Heart left ventricle (tissue), 16 donors: Measurements from ENCODE around the gene MARCHF10. TPM values are rescaled to one million over a fixed set of nuclear protein-coding genes. Genes with fewer than 3 reads are reported as not detected.
"Not testable (repeated sequence)": the region's sequence is repeated elsewhere in the genome, so short reads cannot be mapped to it uniquely, and the experiment has no call there.

ENCODE experiments used
- ATAC-seq, 4 donors: fragments of 200-7000 bp; cut with Tn5 transposase; one replicate each; pipeline ENCODE4 v1.9.1; 2020 to 2022; ENCODE audit warnings: moderate library complexity in 4 of 4, mild to moderate bottlenecking in 3 of 4, moderate number of reproducible peaks in 1 of 4
- DNase-seq, 5 donors: peaks; one replicate each; pipeline ENCODE4 v3.0.0-alpha.2; 2020
- H3K27ac ChIP-seq, 12 donors: fragments of 200-600 bp; sonication (generic) in 4 of 12; one replicate each; pipeline versions ENCODE4 v1.5.0 to v1.8.0; 2016 to 2022; ENCODE audit warnings: mild to moderate bottlenecking in 2 of 12
- H3K27me3 ChIP-seq, 9 donors: fragments of 200-600 bp; sonication (generic) in 2 of 9; one replicate each; pipeline versions ENCODE4 v1.5.1 to v1.8.0; 2016 to 2022; ENCODE audit warnings: mild to moderate bottlenecking in 3 of 9
- H3K36me3 ChIP-seq, 9 donors: fragments of 200-600 bp; sonication (generic) in 2 of 9; one replicate each; pipeline versions ENCODE4 v1.5.0 to v1.8.0; 2018 to 2022; ENCODE audit warnings: mild to moderate bottlenecking in 2 of 9
- H3K4me1 ChIP-seq, 12 donors: fragments of 200-600 bp; sonication (generic) in 4 of 12; one replicate each; pipeline versions ENCODE4 v1.5.0 to v1.8.0; 2016 to 2022; ENCODE audit warnings: mild to moderate bottlenecking in 3 of 12
- H3K4me3 ChIP-seq, 12 donors: fragments of 200-600 bp; sonication (generic) in 4 of 12; one replicate each; pipeline versions ENCODE4 v1.5.0 to v1.8.0; 2017 to 2022; ENCODE audit warnings: mild to moderate bottlenecking in 9 of 12, moderate library complexity in 4 of 12
- H3K9me3 ChIP-seq, 12 donors: fragments of 200-600 bp; sonication (generic) in 4 of 12; one replicate each; pipeline versions ENCODE4 v1.5.0 to v1.8.0; 2016 to 2022; ENCODE audit warnings: mild to moderate bottlenecking in 1 of 12
- POLR2A ChIP-seq, 2 donors: fragments of 450-650 bp; IDR thresholded peaks; one replicate each; pipeline ENCODE4 v1.6.1; 2017; ENCODE audit warnings: antibody characterized with exemption in 2 of 2, mild to moderate bottlenecking in 2 of 2, moderate library complexity in 2 of 2
- WGBS, 4 donors: extraction: QIAGEN DNeasy Blood & Tissue Kit in 2 of 4; methylation state at CpG; one replicate each; pipeline versions ENCODE4 v1.1.5 to v1.1.7; 2013 to 2018; 5-methylcytosine and 5-hydroxymethylcytosine counted together
- intact Hi-C, 10 donors: fragments of 100-400 bp; cut with DNase I; formaldehyde crosslinking; loops; one replicate each; pipeline versions ENCODE4 v1.11.1 to v1.14.2; 2022
- polyA plus RNA-seq, 2 donors: library from polyadenylated mRNA; stranded (reverse); fragments of 200-250 nt; gene quantifications; one replicate each; pipeline ENCODE4 v1.2.3, GENCODE V29; 2013
- total RNA-seq, 9 donors: library from RNA; depleted of rRNA in 2 of 9; stranded (reverse); fragments of >200 nt in 2 of 9; fragmentation: NEBNext Ultra II Directional in 3 of 9; extraction: Animal tissue kit (Norgen Biotek cat#: 25700) in 3 of 9; gene quantifications; one replicate each; pipeline versions ENCODE4 v1.1.0 to v1.2.4, GENCODE V29; 2016 to 2023
- TF ChIP-seq, protein P1 (sequence below), 12 donors: fragments of 200-600 bp; sonication (generic) in 4 of 12; IDR thresholded peaks; one replicate each; pipeline versions ENCODE4 v1.5.0 to v1.8.0; 2018 to 2022; ENCODE audit warnings: antibody characterized with exemption in 12 of 12, mild to moderate bottlenecking in 5 of 12
- donor health status: ischemic (EF 13 %, LVEDD 7.1; RV severe dilation, severe dysfunction).
- donor health status: healthy with polysubstance abuse.
- donor health status: DM: no; HTN: yes; CAD: no.
- donor health status: DM: no; HTN: no; CAD: no.
- donor health status: ischemic (EF 25% LVEDD 6.9; RV normal size, moderate dysfunction).
- donor health status: ischemic (EF 25% LVEDD 5.7; RV mildly dilated, moderate dysfunction).
- donor health status: healthy.
- donor health status: DM: yes; HTN: yes; CAD: no.
- donor health status: ischemic (EF 35%, LVEDD 5.7; RV mildly dilated, moderate dysfunction).
- donor health status: nonischemic (EF 11% LVEDD 7.7; RV severe dilation, severe dysfunction).
- donor health status: DM: yes; HTN: yes; CAD: no.
- donor health status: PGD.
- donor health status: ischemic (EF 29% LVEDD 5.4; RV normal size, mild dysfunction).
- donor health status: nonischemic (EF 23%, LVEDD 6.1; RV moderate dilation, normal function).

MARCHF10 gene
- total and polyA plus RNA-seq, 11 donors = not detected

DNA sequence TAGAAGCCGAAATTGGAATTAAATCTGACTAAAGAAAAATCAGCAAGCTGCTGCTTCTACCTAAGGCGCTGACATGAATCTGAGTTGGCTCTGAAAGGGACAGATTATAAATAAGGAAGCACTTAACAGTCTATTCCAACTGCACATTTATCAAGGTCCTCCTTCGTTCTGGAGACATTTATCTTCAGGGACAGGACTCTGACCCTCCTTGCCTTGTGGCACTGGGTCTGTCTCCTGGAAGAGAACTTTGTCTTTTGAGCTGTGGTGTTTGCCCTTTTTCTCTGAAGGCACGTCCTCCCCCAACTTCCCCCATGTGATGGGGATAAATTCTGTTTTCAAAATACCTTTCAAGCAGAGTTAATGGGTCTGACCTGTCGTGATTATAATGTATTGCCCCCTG, 47.0 kb upstream of the MARCHF10 start:
- H3K4me3 ChIP-seq = no peak overlapping the region
- no peaks in the 10 kb centered on the region for H3K36me3 ChIP-seq
- intact Hi-C loops = no loop called here
- WGBS, 4 donors = 71 to 81% (median 77%) methylated on average over 5 of the region's 5 CpGs
- H3K27me3 ChIP-seq = no peaks in the 10 kb centered on the region
- TF ChIP-seq, protein P1, sequence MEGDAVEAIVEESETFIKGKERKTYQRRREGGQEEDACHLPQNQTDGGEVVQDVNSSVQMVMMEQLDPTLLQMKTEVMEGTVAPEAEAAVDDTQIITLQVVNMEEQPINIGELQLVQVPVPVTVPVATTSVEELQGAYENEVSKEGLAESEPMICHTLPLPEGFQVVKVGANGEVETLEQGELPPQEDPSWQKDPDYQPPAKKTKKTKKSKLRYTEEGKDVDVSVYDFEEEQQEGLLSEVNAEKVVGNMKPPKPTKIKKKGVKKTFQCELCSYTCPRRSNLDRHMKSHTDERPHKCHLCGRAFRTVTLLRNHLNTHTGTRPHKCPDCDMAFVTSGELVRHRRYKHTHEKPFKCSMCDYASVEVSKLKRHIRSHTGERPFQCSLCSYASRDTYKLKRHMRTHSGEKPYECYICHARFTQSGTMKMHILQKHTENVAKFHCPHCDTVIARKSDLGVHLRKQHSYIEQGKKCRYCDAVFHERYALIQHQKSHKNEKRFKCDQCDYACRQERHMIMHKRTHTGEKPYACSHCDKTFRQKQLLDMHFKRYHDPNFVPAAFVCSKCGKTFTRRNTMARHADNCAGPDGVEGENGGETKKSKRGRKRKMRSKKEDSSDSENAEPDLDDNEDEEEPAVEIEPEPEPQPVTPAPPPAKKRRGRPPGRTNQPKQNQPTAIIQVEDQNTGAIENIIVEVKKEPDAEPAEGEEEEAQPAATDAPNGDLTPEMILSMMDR (IDR thresholded peaks at IDR 0.05) = no peak
- TF ChIP-seq POLR2A (IDR thresholded peaks at IDR 0.05) = no peak
- H3K4me1 ChIP-seq = no peaks in the 10 kb centered on the region
- H3K9me3 ChIP-seq = no peaks in the 10 kb centered on the region
- no peak overlapping the region for H3K27ac ChIP-seq
- DNase-seq (no peak), ATAC-seq (no peak)

DNA sequence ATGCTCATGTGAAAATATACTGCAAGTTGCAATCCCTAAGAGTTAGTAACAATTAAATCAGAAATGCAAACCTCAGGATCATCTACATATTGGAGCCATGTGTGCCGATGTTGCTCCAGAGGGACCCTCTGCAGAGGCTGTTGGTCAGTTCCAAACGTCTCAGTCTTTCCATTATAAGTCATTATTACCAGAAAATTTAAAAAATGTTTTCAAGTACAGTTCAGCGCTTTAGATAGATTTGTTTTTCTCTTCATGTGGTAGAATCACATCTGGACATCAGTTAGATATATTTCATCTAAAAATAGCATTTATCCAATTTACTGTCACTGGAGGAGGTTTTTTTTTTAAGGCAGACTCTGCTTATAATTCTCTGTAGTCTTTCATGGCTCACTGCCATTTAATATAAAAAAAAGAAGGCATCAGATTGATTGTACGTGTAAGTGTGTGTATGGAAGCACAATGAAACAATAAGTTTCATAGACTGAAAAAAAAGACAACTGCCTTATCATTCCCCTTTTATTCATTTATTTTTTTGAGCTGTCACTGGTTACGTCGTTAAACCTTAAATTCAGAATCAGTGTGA, 46.1 kb upstream of the MARCHF10 start:
- H3K9me3 ChIP-seq = no peaks in the 10 kb centered on the region
- H3K27ac ChIP-seq = no peak overlapping the region
- intact Hi-C loops = no loop called here
- no peak overlapping the region for H3K4me3 ChIP-seq
- no peaks in the 10 kb centered on the region for H3K4me1 ChIP-seq
- DNase-seq (no peak), ATAC-seq (no peak)
- no peaks in the 10 kb centered on the region for H3K36me3 ChIP-seq
- no peaks in the 10 kb centered on the region for H3K27me3 ChIP-seq
- 62 to 76% (median 68%) methylated on average over 6 of the region's 6 CpGs for WGBS, 4 donors
- TF ChIP-seq POLR2A (IDR thresholded peaks at IDR 0.05) = no peak
- TF ChIP-seq, protein P1 (IDR thresholded peaks at IDR 0.05) = no peak

GRCh38 chr17:62852195-62852594, 44.1 kb upstream of the MARCHF10 start:
- Histone ChIP-seq H3K36me3 (no peaks in the 10 kb centered on the region), H3K4me1 (no peaks in the 10 kb centered on the region), H3K27me3 (no peaks in the 10 kb centered on the region), H3K27ac (no peak overlapping the region), H3K9me3 (no peaks in the 10 kb centered on the region), H3K4me3 (no peak overlapping the region)
- intact Hi-C loops = no loop called here
- DNase-seq (no peak), ATAC-seq (no peak)
- 96 to 99% (median 98%) methylated on average over 2 of the region's 2 CpGs for WGBS, 4 donors
- no peak for TF ChIP-seq POLR2A (IDR thresholded peaks at IDR 0.05)
- TF ChIP-seq, protein P1 (IDR thresholded peaks at IDR 0.05) = no peak

- DNase-seq, intact Hi-C loops, H3K36me3 ChIP-seq, H3K4me1 ChIP-seq, H3K27me3 ChIP-seq, H3K27ac ChIP-seq, ATAC-seq, H3K9me3 ChIP-seq, H3K4me3 ChIP-seq: not testable (repeated sequence)
- 93 to 94% (median 94%) methylated on average over 10 of the region's 10 CpGs for WGBS, 4 donors
Observed at GRCh38 chr17:62849591-62850415, 41.7 kb upstream of the MARCHF10 start.
